Caco-2 (cell line): ENCODE measurements around the gene CRLF3. TPM values are rescaled to one million over a fixed set of nuclear protein-coding genes. Genes with fewer than 3 reads are reported as not detected.
"Not testable (repeated sequence)": the region's sequence is repeated elsewhere in the genome, so short reads cannot be mapped to it uniquely, and the experiment has no call there.

Experiments
- BruUV-seq: library from RNA; stranded (reverse); fragments of 400-500 nt; replicated peaks from 2 replicates; lab custom pipeline; 2021; lab: Mats Ljungman, UMichigan
- CTCF ChIA-PET: fragments of 300-600 bp; sonication (Branson Sonifier 250); formaldehyde crosslinking; loops from one replicate; lab custom pipeline; 2022; ENCODE audit warnings: antibody characterized with exemption; lab: Charles Lee
- POLR2A ChIA-PET: fragments of 300-600 bp; sonication (Branson Sonifier 250); formaldehyde crosslinking; loops from one replicate; lab custom pipeline; 2022; ENCODE audit warnings: antibody characterized with exemption; lab: Charles Lee
- DNase-seq, 2 experiments: peaks; one replicate each; pipeline versions ENCODE4 v3.0.0 to v3.0.0-alpha.2; 2020 to 2022
- H3K27me3 ChIP-seq: replicated peaks from 2 replicates; pipeline ENCODE4 v1.6.0; 2011; ENCODE audit warnings: low read length; ENCODE audit not compliant: control insufficient read depth, insufficient read depth
- H3K36me3 ChIP-seq: 2 replicates; pipeline ENCODE4 v1.5.1; 2011; ENCODE audit warnings: low read length; ENCODE audit not compliant: control insufficient read depth, insufficient read depth
- H3K4me1 ChIP-seq: fragments of 250-450 bp; sonication (Bioruptor Pico); 2 replicates; pipeline ENCODE4 v1.5.1; 2020; ENCODE audit warnings: mild to moderate bottlenecking
- H3K4me3 ChIP-seq: 2 replicates; pipeline ENCODE4 v1.5.1; 2011; ENCODE audit warnings: low read depth, mild to moderate bottlenecking, control low read depth, low read length
- H3K9me3 ChIP-seq: fragments of 250-450 bp; sonication (Bioruptor Pico); 2 replicates; pipeline ENCODE4 v1.5.1; 2020; ENCODE audit warnings: mild to moderate bottlenecking, moderate library complexity
- H3K27ac Mint-ChIP-seq: one replicate; pipeline ENCODE4 v1.8.0; 2022; ENCODE audit warnings: mixed read lengths; ENCODE audit not compliant: unreplicated experiment
- H3K27me3 Mint-ChIP-seq: one replicate; pipeline ENCODE4 v1.8.0; 2022; ENCODE audit warnings: mixed read lengths; ENCODE audit not compliant: insufficient read depth, unreplicated experiment
- H3K36me3 Mint-ChIP-seq: one replicate; pipeline ENCODE4 v1.8.0; 2022; ENCODE audit warnings: mild to moderate bottlenecking, mixed read lengths; ENCODE audit not compliant: insufficient read depth, unreplicated experiment
- H3K4me1 Mint-ChIP-seq: one replicate; pipeline ENCODE4 v1.8.0; 2022; ENCODE audit warnings: low read depth, mixed read lengths; ENCODE audit not compliant: unreplicated experiment
- H3K4me3 Mint-ChIP-seq: one replicate; pipeline ENCODE4 v1.8.0; 2022; ENCODE audit warnings: mild to moderate bottlenecking, moderate library complexity, mixed read lengths; ENCODE audit not compliant: unreplicated experiment
- H3K9me3 Mint-ChIP-seq: one replicate; pipeline ENCODE4 v1.8.0; 2022; ENCODE audit warnings: mixed read lengths; ENCODE audit not compliant: unreplicated experiment
- intact Hi-C: fragments of 100-400 bp; cut with micrococcal nuclease; formaldehyde crosslinking; loops from one replicate; pipeline ENCODE4 v1.10.0; 2022; ENCODE audit not compliant: unreplicated experiment
- total RNA-seq: library from RNA; stranded (reverse); gene quantifications from 2 replicates; pipeline ENCODE4 v1.2.3, GENCODE V29; 2022

Gene CRLF3
- total RNA-seq, 1 experiment from 2014 or later, result 16.3 TPM

DNA sequence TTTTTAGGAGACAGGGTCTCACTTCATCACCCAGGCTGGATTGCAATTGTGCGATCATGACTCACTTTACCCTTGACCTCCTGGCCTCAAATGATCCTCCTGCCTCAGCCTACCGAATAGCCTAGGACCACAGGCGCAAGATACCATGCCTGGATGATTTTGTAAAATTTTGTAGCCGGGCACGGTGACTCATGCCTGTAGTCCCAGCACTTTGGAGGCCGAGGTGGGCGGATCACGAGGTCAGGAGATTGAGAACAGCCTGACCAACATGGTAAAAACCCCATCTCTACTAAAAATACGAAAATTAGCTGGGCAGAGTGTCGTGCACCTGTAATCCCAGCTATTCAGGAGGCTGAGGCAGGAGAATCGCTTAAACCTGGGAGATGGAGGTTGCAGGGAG is 73.5 kb downstream of the CRLF3 start:
- intact Hi-C loops, CTCF ChIA-PET, BruUV-seq: not testable (repeated sequence)

DNA sequence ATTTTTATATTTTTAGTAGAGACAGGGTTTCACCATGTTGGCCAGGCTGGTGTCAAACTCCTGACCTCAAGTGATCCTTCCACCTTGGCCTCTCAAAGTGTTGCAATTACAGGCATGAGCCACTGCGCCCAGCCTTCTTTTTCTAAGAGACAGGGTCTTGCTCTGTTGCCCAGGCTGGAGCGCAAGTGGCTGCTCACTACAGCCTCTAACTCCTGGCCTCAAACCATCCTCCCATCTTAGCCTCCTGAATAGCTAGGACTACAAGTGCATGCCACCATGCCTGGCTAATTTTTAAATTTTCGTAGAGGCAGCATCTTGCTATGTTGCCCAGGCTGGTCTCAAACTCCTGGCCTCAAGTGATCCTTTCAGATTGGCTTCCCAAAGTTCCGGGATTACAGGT is 76.9 kb downstream of the CRLF3 start:
- CTCF ChIA-PET, H3K4me1 Mint-ChIP-seq, H3K4me1 ChIP-seq, H3K27me3 ChIP-seq, H3K9me3 Mint-ChIP-seq, intact Hi-C loops, H3K4me3 Mint-ChIP-seq, BruUV-seq, POLR2A ChIA-PET, H3K36me3 ChIP-seq, H3K4me3 ChIP-seq, H3K27me3 Mint-ChIP-seq, H3K9me3 ChIP-seq, DNase-seq, H3K27ac Mint-ChIP-seq: not testable (repeated sequence)
- H3K36me3 Mint-ChIP-seq, result peaks cover 90% of the 10 kb centered on the region

More for the DNA sequence above, 73.5 kb downstream of the CRLF3 start:
- H3K9me3 ChIP-seq, H3K4me1 Mint-ChIP-seq, H3K9me3 Mint-ChIP-seq, POLR2A ChIA-PET, H3K27ac Mint-ChIP-seq, H3K4me1 ChIP-seq, H3K4me3 Mint-ChIP-seq, H3K36me3 ChIP-seq, H3K27me3 ChIP-seq, DNase-seq, H3K4me3 ChIP-seq, H3K27me3 Mint-ChIP-seq: not testable (repeated sequence)
- H3K36me3 Mint-ChIP-seq, result peaks cover 92% of the 10 kb centered on the region

DNA sequence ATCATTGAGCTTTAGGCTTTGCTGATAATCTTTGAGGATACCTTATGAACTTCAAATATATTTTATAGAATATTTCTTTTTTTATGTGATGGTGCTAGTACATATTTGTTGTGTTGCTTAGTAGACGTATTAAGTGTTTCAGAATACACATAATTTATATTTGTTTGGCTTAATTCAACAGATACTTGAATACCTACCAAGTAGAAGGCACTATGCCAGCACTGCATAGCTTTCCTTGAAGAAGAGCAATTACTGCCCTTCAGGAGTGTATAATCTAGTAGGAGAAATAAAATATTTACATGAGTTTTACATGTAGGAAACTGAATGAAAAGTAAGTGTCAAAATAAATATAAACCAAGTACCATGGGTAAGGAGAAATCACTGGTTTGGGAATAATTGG is 81.8 kb downstream of the CRLF3 start:
- H3K36me3 Mint-ChIP-seq, result peaks cover 85% of the 10 kb centered on the region
- H3K9me3 ChIP-seq, BruUV-seq, H3K4me3 Mint-ChIP-seq, CTCF ChIA-PET, H3K27me3 ChIP-seq, H3K27me3 Mint-ChIP-seq, H3K36me3 ChIP-seq, H3K4me3 ChIP-seq, H3K4me1 ChIP-seq, DNase-seq, H3K9me3 Mint-ChIP-seq, POLR2A ChIA-PET, H3K27ac Mint-ChIP-seq, H3K4me1 Mint-ChIP-seq, intact Hi-C loops: not testable (repeated sequence)

DNA sequence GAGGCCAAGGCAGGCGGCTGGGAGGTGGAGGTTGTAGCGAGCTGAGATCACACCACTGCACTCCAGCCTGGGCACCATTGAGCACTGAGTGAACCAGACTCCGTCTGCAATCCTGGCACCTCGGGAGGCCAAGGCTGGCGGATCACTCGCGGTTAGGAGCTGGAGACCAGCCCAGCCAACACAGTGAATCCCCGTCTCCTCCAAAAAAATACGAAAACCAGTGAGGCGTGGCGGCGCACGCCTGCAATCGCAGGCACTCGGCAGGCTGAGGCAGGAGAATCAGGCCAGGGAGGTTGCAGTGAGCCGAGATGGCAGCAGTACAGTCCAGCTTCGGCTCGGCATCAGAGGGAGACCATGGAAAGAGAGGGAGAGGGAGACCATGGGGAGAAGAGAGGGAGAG is 88.1 kb downstream of the CRLF3 start:
- DNase-seq, result peak in 1 of 2 experiments; percentile 22
- H3K4me3 ChIP-seq, H3K9me3 ChIP-seq, POLR2A ChIA-PET, H3K9me3 Mint-ChIP-seq, CTCF ChIA-PET, H3K27ac Mint-ChIP-seq, BruUV-seq, H3K27me3 Mint-ChIP-seq, H3K4me1 Mint-ChIP-seq, H3K4me3 Mint-ChIP-seq, H3K4me1 ChIP-seq, H3K27me3 ChIP-seq, intact Hi-C loops, H3K36me3 ChIP-seq: not testable (repeated sequence)
- H3K36me3 Mint-ChIP-seq, result peaks cover 63% of the 10 kb centered on the region

DNA sequence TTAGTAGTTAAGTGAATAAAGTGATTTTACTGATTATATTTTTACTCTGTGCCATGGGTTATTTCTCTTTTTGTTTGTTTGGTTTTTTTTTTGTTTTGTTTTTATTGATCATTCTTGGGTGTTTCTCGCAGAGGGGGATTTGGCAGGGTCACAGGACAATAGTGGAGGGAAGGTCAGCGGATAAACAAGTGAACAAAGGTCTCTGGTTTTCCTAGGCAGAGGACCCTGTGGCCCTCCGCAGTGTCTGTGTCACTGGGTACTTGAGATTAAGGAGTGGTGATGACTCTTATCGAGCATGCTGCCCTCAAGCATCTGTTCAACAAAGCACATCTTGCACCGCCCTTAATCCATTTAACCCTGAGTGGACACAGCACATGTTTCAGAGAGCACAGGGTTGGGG is 88.8 kb downstream of the CRLF3 start:
- H3K27me3 ChIP-seq, H3K4me1 Mint-ChIP-seq, H3K27me3 Mint-ChIP-seq, H3K36me3 ChIP-seq, H3K9me3 Mint-ChIP-seq, BruUV-seq, CTCF ChIA-PET, DNase-seq, H3K4me3 Mint-ChIP-seq, H3K4me3 ChIP-seq, H3K27ac Mint-ChIP-seq, POLR2A ChIA-PET, H3K9me3 ChIP-seq, intact Hi-C loops, H3K4me1 ChIP-seq: not testable (repeated sequence)
- peaks cover 58% of the 10 kb centered on the region for H3K36me3 Mint-ChIP-seq

DNA sequence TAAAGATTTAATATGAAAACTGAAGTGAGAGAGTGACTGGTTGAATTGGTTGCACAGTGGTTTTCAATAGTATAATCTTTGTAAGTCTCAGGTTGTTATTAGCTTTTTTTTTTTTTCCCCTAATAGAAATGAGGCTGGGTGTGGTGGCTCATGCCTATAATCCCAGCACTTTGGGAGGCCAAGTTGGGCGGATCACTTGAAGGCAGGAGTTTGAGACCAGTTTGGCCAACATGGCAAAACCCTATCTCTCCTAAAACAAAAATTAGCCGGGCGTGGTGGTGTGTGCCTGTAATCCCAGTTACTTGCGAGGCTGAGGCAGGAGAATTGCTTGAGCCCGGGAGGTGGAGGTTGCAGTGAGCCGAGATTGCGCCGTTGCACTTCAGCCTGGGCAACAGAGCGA is 89.3 kb downstream of the CRLF3 start:
- H3K4me1 ChIP-seq, H3K9me3 ChIP-seq, POLR2A ChIA-PET, H3K36me3 ChIP-seq, H3K4me3 Mint-ChIP-seq, H3K4me1 Mint-ChIP-seq, H3K27ac Mint-ChIP-seq, H3K4me3 ChIP-seq, H3K27me3 ChIP-seq, intact Hi-C loops, BruUV-seq, H3K9me3 Mint-ChIP-seq, H3K27me3 Mint-ChIP-seq, DNase-seq: not testable (repeated sequence)
- peaks cover 54% of the 10 kb centered on the region for H3K36me3 Mint-ChIP-seq
- CTCF ChIA-PET, result interaction anchor here (0.6 kb wide), 1 partner anchor 1992 kb away, joined by 4 read pairs; no protein-coding TSS in a partner anchor

DNA sequence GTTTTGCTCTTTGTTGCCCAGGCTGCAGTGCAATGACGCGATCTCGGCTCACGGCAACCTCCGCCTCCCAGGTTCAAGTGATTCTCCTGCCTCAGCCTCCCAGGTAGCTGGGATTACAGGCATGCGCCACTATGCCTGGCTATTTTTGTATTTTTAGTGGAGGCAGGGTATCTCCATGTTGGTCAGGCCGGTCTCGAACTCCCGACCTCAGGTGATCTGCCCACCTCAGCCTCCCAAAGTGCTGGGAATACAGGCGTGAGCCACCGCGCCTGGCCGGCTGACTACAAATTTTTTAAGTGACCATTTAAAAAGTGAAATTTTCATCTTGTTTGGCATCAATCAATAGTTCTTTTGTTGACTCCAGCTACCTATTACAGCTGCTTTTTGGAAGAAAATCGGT is 90.3 kb downstream of the CRLF3 start:
- H3K9me3 Mint-ChIP-seq, CTCF ChIA-PET, H3K36me3 ChIP-seq, H3K27me3 Mint-ChIP-seq, H3K27ac Mint-ChIP-seq, H3K27me3 ChIP-seq, DNase-seq, H3K9me3 ChIP-seq, H3K4me1 Mint-ChIP-seq, POLR2A ChIA-PET, H3K4me1 ChIP-seq, H3K4me3 ChIP-seq, BruUV-seq, H3K4me3 Mint-ChIP-seq: not testable (repeated sequence)
- H3K36me3 Mint-ChIP-seq, result peaks cover 48% of the 10 kb centered on the region
- intact Hi-C loops, result loop anchor here (5.0 kb wide), 1 partner anchor 98 kb away; the partner anchor contains the start of gene ATAD5
